CD14-positive monocyte (primary cell): Measurements from ENCODE around the gene OXTR. TPM values are rescaled to one million over a fixed set of nuclear protein-coding genes. Genes with fewer than 3 reads are reported as not detected.

Experiments
- DNase-seq, 3 donors: peaks; one replicate each; pipeline ENCODE4 v3.0.0-alpha.2; 2011 to 2022
- H2AFZ ChIP-seq: 2 replicates; pipeline ENCODE4 v1.6.0; 2012; ENCODE audit warnings: mild to moderate bottlenecking, low read depth, low read length, inconsistent platforms; ENCODE audit not compliant: insufficient read depth, poor library complexity, severe bottlenecking
- H3K27ac ChIP-seq, 2 donors: 1 replicate in 1 of 2; 2 replicates in 1 of 2; pipeline ENCODE4 v1.5.1; 2012 to 2013; ENCODE audit warnings: low read length in 2 of 2, control low read depth in 1 of 2, inconsistent platforms in 1 of 2, low read depth in 1 of 2, mild to moderate bottlenecking in 1 of 2
- H3K27me3 ChIP-seq, 2 donors: one replicate each; pipeline versions ENCODE4 v1.6.0 to v1.6.1; 2011 to 2013; ENCODE audit warnings: low read length in 2 of 2; ENCODE audit not compliant: control insufficient read depth in 2 of 2, insufficient read depth in 2 of 2
- H3K36me3 ChIP-seq, 2 donors: replicated peaks in 1 of 2; 1 replicate in 1 of 2; 2 replicates in 1 of 2; pipeline versions ENCODE4 v1.5.1 to v1.6.1; 2012 to 2013; ENCODE audit warnings: low read length in 2 of 2, control low read depth in 1 of 2, inconsistent platforms in 1 of 2, mild to moderate bottlenecking in 1 of 2; ENCODE audit not compliant: insufficient read depth in 2 of 2, control insufficient read depth in 1 of 2
- H3K4me1 ChIP-seq, 2 donors: 1 replicate in 1 of 2; 2 replicates in 1 of 2; pipeline versions ENCODE4 v1.5.1 to v1.6.1; 2012 to 2013; ENCODE audit warnings: low read length in 2 of 2, control low read depth in 1 of 2, inconsistent platforms in 1 of 2, mild to moderate bottlenecking in 1 of 2, moderate library complexity in 1 of 2; ENCODE audit not compliant: insufficient read depth in 2 of 2, control insufficient read depth in 1 of 2
- H3K4me2 ChIP-seq: replicated peaks from 2 replicates; pipeline ENCODE3; 2012; ENCODE audit warnings: low read length, moderate library complexity, mild to moderate bottlenecking; ENCODE audit not compliant: poor library complexity, severe bottlenecking; ENCODE audit errors: extremely low read depth
- H3K4me3 ChIP-seq, 3 experiments: fragments of 200-600 bp in 1 of 3; sonication (generic) in 1 of 3; replicated peaks in 1 of 3; 1 replicate in 2 of 3; 2 replicates in 1 of 3; pipeline ENCODE4 v1.5.1; 2011 to 2013; ENCODE audit warnings: low read length in 3 of 3, mild to moderate bottlenecking in 3 of 3, control low read depth in 2 of 3, low read depth in 2 of 3, inconsistent platforms in 1 of 3, moderate library complexity in 1 of 3
- H3K79me2 ChIP-seq: 2 replicates; pipeline ENCODE4 v1.6.0; 2012; ENCODE audit warnings: mild to moderate bottlenecking, control low read depth, inconsistent platforms, low read length, moderate library complexity; ENCODE audit not compliant: insufficient read depth
- H3K9ac ChIP-seq: 2 replicates; pipeline ENCODE4 v1.6.0; 2017; ENCODE audit warnings: low read length, mild to moderate bottlenecking; ENCODE audit not compliant: insufficient read depth, poor library complexity, severe bottlenecking
- H3K9me3 ChIP-seq, 2 donors: replicated peaks in 1 of 2; 1 replicate in 1 of 2; 2 replicates in 1 of 2; pipeline versions ENCODE4 v1.5.1 to v1.6.1; 2012 to 2013; ENCODE audit warnings: low read length in 2 of 2, control low read depth in 1 of 2; ENCODE audit not compliant: control insufficient read depth in 1 of 2, insufficient read depth in 1 of 2
- H4K20me1 ChIP-seq: 2 replicates; pipeline ENCODE4 v1.6.0; 2012; ENCODE audit warnings: mild to moderate bottlenecking, low read length, control low read depth, moderate library complexity; ENCODE audit not compliant: insufficient read depth
- H3K27ac Mint-ChIP-seq, 7 donors: one replicate each; pipeline ENCODE4 v1.8.0; 2020; ENCODE audit warnings: mild to moderate bottlenecking in 7 of 7, mixed read lengths in 7 of 7, moderate library complexity in 6 of 7, inconsistent platforms in 2 of 7
- H3K27me3 Mint-ChIP-seq, 3 donors: one replicate each; pipeline ENCODE4 v1.8.0; 2021 to 2022; ENCODE audit warnings: low read depth in 3 of 3, mild to moderate bottlenecking in 3 of 3, mixed read lengths in 3 of 3, moderate library complexity in 3 of 3, inconsistent platforms in 1 of 3
- H3K36me3 Mint-ChIP-seq, 2 donors: one replicate each; pipeline ENCODE4 v1.8.0; 2020; ENCODE audit warnings: mixed read lengths in 2 of 2, inconsistent platforms in 1 of 2, mild to moderate bottlenecking in 1 of 2
- H3K4me1 Mint-ChIP-seq: one replicate; pipeline ENCODE4 v1.8.0; 2020; ENCODE audit warnings: mild to moderate bottlenecking, mixed read lengths
- H3K4me3 Mint-ChIP-seq, 2 donors: one replicate each; pipeline ENCODE4 v1.8.0; 2020; ENCODE audit warnings: mild to moderate bottlenecking in 2 of 2, mixed read lengths in 2 of 2, moderate library complexity in 1 of 2
- H3K9me3 Mint-ChIP-seq, 7 donors: one replicate each; pipeline ENCODE4 v1.8.0; 2020 to 2022; ENCODE audit warnings: mixed read lengths in 7 of 7, mild to moderate bottlenecking in 6 of 7, moderate library complexity in 6 of 7, inconsistent platforms in 2 of 7
- CTCF ChIP-seq: fragments of 200-600 bp; IDR thresholded peaks from one replicate; pipeline ENCODE4 v1.8.0; 2022; ENCODE audit warnings: antibody characterized with exemption, mild to moderate bottlenecking
- WGBS: methylation state at CpG from one replicate; pipeline ENCODE4 v1.1.5; 2013; ENCODE audit warnings: missing lambda C conversion rate; ENCODE audit not compliant: insufficient coverage; 5-methylcytosine and 5-hydroxymethylcytosine counted together
- intact Hi-C, 2 donors: fragments of 100-400 bp; cut with micrococcal nuclease; formaldehyde crosslinking; loops; one replicate each; pipeline versions ENCODE4 v1.15.0 to v1.15.1; 2023
- polyA plus RNA-seq, 3 donors: library from polyadenylated mRNA; depleted of rRNA in 1 of 3; unstranded in 2 of 3; stranded (reverse) in 1 of 3; fragments of 300-500 nt in 2 of 3; fragments of >200 nt in 1 of 3; fragmentation: Illumina TruSeq in 2 of 3; gene quantifications; 1 replicate in 2 of 3; 2 replicates in 1 of 3; pipeline ENCODE4 v1.2.3, GENCODE V29; 2012 to 2021

Gene OXTR
- polyA plus RNA-seq, 3 donors: 0.03 to 0.07 TPM; not detected in 1

GRCh38 chr3:8739757-8740504, 29.5 kb downstream of the OXTR start:
- intact Hi-C loops: no loop called here
- no peaks in the 10 kb centered on the region for H3K36me3 ChIP-seq
- H3K4me3 ChIP-seq: no peak overlapping the region
- peaks cover 4 to 9% of the 10 kb centered on the region in 2 donors for H3K4me1 ChIP-seq
- H4K20me1 ChIP-seq: no peaks in the 10 kb centered on the region
- H3K27ac Mint-ChIP-seq: no peak overlapping the region
- no peak for DNase-seq
- 73% methylated on average over 2 of the region's 5 CpGs for WGBS
- no peak for TF ChIP-seq CTCF
- no peak overlapping the region for H3K9ac ChIP-seq
- no peak overlapping the region for H3K4me2 ChIP-seq
- no peaks in the 10 kb centered on the region for H3K79me2 ChIP-seq
- peaks cover 5 to 22% (median 21%) of the 10 kb centered on the region in 3 donors for H3K27me3 Mint-ChIP-seq
- no peaks in the 10 kb centered on the region for H3K9me3 ChIP-seq
- no peaks in the 10 kb centered on the region for H3K36me3 Mint-ChIP-seq
- no peaks in the 10 kb centered on the region for H3K9me3 Mint-ChIP-seq
- H2AFZ ChIP-seq: no peak overlapping the region
- H3K4me1 Mint-ChIP-seq: peaks cover 11% of the 10 kb centered on the region
- H3K27ac ChIP-seq: no peak overlapping the region
- H3K4me3 Mint-ChIP-seq: no peak overlapping the region
- peaks cover 0 to 4% of the 10 kb centered on the region in 2 donors for H3K27me3 ChIP-seq

- H3K27me3 ChIP-seq: peaks cover 0 to 4% of the 10 kb centered on the region in 2 donors
- H3K4me3 ChIP-seq: no peak overlapping the region
- Mint-ChIP-seq H3K4me1 (peaks cover 7% of the 10 kb centered on the region), H3K4me3 (no peak overlapping the region), H3K27me3 (peaks cover 5 to 24% (median 21%) of the 10 kb centered on the region in 3 donors), H3K36me3 (no peaks in the 10 kb centered on the region), H3K9me3 (no peaks in the 10 kb centered on the region), H3K27ac (no peak overlapping the region)
- no peak overlapping the region for H2AFZ ChIP-seq
- DNase-seq: no peak
- H3K9ac ChIP-seq: no peak overlapping the region
- no peaks in the 10 kb centered on the region for H3K36me3 ChIP-seq
- H3K79me2 ChIP-seq: no peaks in the 10 kb centered on the region
- intact Hi-C loops: no loop called here
- no peak for TF ChIP-seq CTCF
- H3K27ac ChIP-seq: no peak overlapping the region
- H3K9me3 ChIP-seq: no peaks in the 10 kb centered on the region
- H4K20me1 ChIP-seq: no peaks in the 10 kb centered on the region
- no peak overlapping the region for H3K4me2 ChIP-seq
- peaks cover 4 to 5% of the 10 kb centered on the region in 2 donors for H3K4me1 ChIP-seq
- WGBS: 29% methylated on average over 1 of the region's 3 CpGs
These were observed 30.8 kb downstream of the OXTR start for GRCh38 chr3:8738639-8739038.
